Endothelial cell of umbilical vein (primary cell): Measurements from ENCODE around the gene ITGAE.

Source experiments
- POLR2A ChIP-seq: IDR thresholded peaks from 2 replicates; pipeline ENCODE4 v1.6.1; 2012; ENCODE audit warnings: low read depth, mild to moderate bottlenecking, control low read depth, low read length
- POLR2AphosphoS5 ChIP-seq: IDR thresholded peaks from 2 replicates; pipeline ENCODE4 v1.6.1; 2012; ENCODE audit warnings: low read depth, mild to moderate bottlenecking, control low read depth, low read length, moderate library complexity; ENCODE audit not compliant: insufficient read depth
- TF ChIP-seq, protein P1 (sequence below), 2 donors: IDR thresholded peaks; 1 replicate in 1 of 2; 2 replicates in 1 of 2; pipeline ENCODE4 v1.5.1; 2011; ENCODE audit warnings: low read length in 2 of 2, mild to moderate bottlenecking in 2 of 2, moderate library complexity in 2 of 2, control low read depth in 1 of 2, inconsistent platforms in 1 of 2, low read depth in 1 of 2; ENCODE audit not compliant: insufficient read depth in 1 of 2; ENCODE audit errors: extremely low read depth in 1 of 2
- TF ChIP-seq, protein P2 (sequence below): IDR thresholded peaks from 2 replicates; pipeline ENCODE4 v1.6.1; 2011; ENCODE audit not compliant: insufficient read depth, insufficient read length

DNA sequence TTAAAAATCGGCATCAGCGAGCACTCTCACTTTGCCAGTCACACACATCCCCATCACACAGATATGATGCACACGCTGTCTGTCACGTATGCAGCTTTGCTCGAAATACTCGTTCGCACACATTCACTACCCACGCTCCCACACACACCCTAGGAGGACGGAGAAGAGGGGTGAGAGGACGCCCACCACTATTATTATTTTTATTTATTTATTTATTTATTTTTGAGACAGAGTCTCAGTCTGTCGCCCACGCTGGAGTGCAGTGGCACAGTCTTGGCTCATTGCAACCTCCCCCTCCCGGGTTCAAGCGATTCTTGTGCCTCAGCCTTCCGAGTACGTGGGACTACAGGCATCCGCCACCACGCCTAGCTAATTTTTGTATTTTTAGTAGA, 46.9 kb downstream of the ITGAE start:
- TF ChIP-seq, protein P1, sequence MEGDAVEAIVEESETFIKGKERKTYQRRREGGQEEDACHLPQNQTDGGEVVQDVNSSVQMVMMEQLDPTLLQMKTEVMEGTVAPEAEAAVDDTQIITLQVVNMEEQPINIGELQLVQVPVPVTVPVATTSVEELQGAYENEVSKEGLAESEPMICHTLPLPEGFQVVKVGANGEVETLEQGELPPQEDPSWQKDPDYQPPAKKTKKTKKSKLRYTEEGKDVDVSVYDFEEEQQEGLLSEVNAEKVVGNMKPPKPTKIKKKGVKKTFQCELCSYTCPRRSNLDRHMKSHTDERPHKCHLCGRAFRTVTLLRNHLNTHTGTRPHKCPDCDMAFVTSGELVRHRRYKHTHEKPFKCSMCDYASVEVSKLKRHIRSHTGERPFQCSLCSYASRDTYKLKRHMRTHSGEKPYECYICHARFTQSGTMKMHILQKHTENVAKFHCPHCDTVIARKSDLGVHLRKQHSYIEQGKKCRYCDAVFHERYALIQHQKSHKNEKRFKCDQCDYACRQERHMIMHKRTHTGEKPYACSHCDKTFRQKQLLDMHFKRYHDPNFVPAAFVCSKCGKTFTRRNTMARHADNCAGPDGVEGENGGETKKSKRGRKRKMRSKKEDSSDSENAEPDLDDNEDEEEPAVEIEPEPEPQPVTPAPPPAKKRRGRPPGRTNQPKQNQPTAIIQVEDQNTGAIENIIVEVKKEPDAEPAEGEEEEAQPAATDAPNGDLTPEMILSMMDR (IDR thresholded peaks at IDR 0.05; ENCODE audit: extremely low read depth in 1 of 2, insufficient read depth in 1 of 2, low read depth in 1 of 2, low read length in 2 of 2), result no peak
- TF ChIP-seq, protein P2, sequence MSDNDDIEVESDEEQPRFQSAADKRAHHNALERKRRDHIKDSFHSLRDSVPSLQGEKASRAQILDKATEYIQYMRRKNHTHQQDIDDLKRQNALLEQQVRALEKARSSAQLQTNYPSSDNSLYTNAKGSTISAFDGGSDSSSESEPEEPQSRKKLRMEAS, result no peak
- no peak for TF ChIP-seq POLR2A
- no peak for TF ChIP-seq POLR2AphosphoS5
